HG02642 (cell line): ENCODE results near the gene PLXNB2.
"Not testable (repeated sequence)": the region's sequence is repeated elsewhere in the genome, so short reads cannot be mapped to it uniquely, and the experiment has no call there.

Source experiments
- ATAC-seq: cut with Tn5 transposase; IDR thresholded peaks from one replicate; pipeline ENCODE4 v1.9.1; 2021; ENCODE audit warnings: mild to moderate bottlenecking; ENCODE audit not compliant: unreplicated experiment, poor library complexity

PLXNB2 gene

DNA sequence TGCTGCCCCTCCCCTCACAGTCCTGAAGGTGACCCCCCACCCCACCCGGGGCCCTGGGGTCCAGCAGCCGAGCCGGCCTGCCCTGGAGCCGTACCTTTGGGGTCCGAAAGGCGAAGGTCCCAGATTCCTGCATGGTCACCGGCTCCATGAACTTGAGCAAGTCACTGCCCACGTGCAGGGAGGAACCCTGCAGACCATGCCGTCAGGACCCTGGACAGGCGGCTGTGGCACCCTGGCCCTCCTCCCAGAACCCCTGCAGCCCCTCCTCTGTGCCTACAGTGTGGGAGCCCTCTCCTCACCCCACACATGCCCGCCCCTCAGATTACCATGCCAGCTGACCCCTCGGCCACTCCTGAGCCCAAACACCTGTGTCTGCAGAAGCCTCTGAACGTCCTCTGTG lies 23.0 kb downstream of the PLXNB2 start:
- no peak for ATAC-seq

DNA sequence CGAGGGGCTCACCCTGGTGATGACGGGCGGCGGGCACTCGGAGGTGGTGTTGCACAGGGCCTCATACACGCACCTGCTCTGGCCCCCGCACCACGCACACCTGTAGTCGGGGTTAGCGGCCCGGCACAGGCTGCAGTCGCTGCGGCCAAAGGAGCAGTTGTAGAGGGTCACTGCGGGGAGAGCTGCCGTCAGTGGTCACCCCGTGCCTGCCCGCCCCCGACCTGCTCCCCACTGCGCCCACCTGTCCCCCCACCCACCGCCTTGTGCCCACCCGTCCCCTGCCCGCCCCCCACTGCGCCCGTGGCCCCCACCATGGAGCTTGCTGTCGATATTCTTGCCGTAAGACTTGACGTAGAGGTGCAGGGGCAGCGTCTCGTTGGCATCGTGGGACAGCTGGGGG lies 23.6 kb downstream of the PLXNB2 start:
- ATAC-seq: no peak

DNA sequence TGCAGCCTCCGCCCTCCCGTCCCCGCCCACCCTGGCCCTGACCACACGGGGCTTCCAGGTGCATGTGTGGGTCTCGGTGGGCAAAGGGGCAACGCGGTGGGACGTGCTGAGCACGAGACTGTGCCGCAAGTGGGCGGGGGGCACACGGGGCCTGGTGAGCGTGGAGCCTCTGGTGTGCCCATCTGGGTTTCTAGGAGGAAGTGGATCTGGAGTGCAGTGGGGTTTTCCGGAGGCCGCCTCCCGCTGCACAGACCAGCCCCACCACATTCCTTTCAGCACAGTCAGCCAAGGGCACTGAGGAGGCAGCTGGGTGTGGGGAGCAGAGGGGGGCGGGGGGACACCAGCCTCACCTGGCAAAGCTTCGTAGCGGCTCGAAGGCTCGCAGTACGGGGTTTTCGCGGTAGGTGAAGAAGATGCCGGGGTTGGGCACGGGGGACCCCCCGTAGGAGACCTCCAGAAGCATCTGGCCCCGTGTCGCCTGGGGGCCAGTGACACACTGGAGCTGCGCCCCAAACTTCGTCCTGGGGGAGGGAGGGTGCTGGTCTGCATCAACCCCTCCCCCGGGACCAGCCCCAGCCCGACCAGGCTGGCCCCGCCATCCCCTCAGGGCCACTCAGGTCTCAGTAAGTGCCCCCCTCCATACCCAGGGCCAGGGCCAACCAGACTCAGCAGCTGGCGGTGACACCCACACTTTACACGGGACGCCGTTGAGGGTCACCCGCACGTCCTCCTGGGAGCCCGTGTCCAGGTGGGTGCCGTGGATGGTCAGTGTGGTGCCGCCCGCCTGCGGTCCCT lies 24.9 kb downstream of the PLXNB2 start:
- ATAC-seq: no peak

DNA sequence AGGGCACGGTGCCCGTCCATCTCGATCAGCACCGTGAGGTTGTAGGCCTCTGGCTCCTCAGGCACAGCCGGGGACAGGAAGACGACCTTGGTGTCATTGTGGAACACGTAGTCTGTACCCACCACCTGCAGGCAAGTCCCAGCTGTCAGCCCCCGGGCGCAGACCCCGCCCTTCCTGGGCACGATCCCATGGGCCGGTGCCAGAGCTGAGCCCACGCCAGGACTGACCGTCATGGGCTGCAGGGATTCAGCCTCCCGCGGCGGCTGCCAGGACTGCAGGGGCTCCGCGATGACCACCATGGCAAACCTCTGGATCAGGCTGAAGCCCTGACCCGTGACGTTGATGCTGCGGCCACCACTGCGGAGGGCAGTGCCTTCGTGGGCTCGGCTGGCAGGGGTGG lies 25.5 kb downstream of the PLXNB2 start:
- no peak for ATAC-seq

DNA sequence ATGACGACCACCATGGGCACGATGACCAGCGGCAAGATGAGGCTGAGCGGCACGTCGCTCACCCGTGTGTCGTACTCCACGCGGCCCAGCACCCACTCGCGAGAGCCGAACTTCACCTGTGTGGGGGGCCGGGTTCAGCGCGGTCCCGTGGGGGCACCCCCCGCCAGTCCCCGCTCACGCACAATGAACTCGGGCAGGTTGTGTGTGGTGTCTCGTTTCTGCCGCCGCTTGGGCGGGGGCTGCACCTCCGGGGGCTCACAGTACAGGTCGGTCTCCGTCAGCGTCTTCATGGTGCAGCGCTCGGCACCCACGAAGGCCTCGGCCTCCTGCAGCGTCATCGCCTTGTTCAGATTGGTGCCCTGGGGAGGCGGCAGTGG lies 26.1 kb downstream of the PLXNB2 start:
- ATAC-seq: no peak

DNA sequence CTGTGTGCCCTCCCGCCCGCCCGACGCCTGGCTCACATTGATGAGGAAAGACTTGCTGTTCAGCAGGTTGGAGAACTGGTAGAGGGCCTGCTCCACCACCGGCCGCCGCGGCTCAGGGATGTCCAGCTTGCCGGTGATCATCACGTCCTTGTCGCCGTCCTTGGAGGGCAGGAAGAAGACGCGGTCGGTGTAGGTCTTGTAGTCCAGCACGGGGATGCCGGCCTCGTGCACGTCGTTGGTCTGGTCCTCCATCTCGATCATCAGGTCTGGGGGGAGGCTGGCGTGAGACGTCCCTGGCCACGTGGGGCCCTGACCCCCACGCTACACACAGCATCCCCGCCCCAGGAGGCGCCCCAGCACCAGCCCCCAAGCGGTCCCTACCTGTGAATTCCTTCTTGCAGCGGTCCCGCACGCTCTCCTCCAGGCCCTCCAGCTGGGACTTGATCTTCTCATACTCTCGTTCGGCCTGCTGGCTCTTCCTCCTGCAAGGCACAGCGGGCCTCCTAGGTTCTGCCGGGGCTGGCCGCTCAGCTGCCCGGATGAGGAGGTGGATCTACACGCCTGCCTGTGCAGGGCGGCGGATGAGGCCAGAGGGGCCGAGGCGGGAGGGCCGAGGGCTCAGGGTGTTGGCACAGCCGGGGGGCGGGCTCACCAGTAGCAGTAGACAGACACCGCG lies 26.6 kb downstream of the PLXNB2 start:
- no peak for ATAC-seq

DNA sequence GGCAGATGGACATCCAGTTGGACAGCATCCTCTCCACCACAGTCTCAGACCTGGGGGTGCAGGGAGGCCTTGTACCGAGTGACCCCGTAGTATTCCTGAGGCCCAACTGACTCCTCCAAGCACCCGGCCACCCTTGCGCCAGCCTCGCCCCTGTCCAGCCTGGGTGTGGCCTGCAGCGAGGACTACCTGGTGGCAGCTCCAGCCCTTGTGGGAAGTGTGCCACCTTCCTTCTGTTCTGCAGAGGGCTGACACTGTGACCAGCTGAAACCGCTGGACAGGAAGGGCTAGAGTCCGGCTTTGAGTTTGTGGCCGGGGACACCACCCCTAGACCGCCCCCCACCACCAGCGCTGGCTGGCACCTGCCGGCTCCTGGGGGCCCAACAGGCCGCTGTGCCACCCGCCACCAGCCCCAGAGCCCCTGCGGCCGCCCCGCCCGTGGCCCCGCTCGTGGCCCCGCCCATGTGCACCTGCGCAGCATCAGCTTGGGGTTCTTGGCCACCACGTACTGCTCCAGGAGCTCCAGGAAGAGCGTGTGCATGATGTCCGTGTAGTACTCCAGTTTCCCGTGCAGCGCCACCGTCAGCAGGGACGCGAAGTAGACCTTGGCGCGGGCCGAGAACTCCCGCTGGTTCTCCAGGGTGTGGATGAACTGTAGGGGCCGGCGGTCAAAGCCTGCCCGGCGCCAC lies 27.3 kb downstream of the PLXNB2 start:
- ATAC-seq: no peak

DNA sequence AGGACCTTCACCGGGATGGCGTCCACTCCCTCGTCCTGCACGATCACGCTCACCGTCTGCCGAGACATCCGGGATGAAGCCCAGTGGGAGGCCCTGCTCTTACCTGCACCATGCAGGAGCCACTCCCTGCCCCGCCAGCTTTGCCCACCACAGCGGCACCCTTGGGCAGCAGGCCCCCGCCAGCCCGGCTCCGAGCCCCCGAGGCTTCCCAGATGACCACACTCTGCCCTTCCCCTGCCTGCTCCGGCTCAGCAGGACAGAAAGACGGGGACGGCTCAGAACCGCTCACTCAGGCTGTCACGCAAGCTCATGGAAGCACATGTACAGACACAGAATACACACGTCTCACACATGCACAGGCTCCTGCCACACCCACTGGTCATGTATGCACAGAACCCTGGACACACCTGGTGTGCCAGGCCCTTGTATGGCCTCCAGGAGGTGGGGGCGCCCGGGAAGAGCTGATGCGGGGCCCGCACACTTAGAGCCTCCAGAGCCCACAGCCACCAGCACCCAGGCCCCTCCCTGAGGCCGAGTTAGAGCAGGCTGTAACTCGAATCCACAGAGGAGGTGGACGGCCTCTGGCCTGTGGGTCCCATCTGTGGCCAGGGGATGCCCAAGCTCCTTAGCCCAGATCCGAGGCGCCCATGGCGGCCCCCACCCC lies 28.4 kb downstream of the PLXNB2 start:
- ATAC-seq: no peak

DNA sequence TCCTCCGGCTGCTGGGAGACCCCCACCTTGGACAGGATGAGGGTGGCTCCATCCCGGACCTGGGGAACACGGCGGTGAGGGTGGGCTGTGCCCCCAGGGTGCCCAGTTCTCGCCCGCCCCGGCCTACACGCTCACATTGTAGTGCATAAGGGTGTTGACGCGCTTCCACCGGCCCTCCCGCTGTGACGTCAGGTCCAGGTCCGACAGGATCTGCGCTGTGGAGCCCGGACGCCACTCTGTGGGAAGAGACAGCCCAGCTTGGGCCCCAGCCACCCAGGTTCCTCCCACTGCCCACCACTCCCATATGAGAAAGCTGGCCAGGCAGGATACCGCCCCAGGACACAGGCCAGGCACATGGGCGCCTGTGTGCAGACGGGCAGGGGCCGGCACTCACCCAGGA lies 29.0 kb downstream of the PLXNB2 start:
- no peak for ATAC-seq

DNA sequence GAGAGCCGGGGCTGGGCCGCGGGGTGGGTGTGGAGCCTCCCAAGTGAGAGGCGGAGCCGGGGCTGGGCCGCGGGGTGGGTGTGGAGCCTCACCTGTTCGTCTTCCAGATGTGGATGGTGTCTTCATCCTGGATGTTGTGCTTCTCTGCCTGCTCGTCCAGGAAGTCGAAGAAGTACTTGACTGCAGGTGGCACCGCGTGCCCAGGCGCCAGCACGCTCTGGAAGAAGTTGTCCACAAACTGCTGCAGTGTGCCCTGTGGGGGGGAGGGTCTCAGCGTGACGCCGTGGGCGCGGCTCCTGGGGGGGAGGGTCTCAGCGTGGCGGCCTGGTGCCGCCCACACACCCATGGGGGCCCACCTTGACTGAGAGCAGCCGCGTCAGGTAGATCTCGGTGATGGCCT lies 29.7 kb downstream of the PLXNB2 start:
- no peak for ATAC-seq

DNA sequence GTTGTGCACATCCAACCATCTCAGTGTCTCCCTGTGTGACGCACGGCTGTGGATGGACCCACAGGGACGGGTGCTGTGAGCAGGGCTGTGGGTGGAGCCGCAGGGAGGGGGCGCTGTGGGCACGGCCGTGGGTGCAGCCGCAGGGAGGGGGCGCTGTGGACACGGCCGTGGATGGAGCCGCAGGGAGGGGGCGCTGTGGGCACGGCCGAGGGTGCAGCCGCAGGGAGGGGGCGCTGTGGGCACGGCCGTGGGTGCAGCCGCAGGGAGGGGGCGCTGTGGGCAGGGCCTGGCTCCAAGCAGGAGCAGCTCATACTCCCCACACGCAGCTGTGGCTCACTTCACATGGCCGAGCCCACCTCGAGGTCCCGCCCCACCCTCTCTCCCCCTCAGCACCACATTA lies 31.3 kb downstream of the PLXNB2 start:
- peak; percentile 79 for ATAC-seq

DNA sequence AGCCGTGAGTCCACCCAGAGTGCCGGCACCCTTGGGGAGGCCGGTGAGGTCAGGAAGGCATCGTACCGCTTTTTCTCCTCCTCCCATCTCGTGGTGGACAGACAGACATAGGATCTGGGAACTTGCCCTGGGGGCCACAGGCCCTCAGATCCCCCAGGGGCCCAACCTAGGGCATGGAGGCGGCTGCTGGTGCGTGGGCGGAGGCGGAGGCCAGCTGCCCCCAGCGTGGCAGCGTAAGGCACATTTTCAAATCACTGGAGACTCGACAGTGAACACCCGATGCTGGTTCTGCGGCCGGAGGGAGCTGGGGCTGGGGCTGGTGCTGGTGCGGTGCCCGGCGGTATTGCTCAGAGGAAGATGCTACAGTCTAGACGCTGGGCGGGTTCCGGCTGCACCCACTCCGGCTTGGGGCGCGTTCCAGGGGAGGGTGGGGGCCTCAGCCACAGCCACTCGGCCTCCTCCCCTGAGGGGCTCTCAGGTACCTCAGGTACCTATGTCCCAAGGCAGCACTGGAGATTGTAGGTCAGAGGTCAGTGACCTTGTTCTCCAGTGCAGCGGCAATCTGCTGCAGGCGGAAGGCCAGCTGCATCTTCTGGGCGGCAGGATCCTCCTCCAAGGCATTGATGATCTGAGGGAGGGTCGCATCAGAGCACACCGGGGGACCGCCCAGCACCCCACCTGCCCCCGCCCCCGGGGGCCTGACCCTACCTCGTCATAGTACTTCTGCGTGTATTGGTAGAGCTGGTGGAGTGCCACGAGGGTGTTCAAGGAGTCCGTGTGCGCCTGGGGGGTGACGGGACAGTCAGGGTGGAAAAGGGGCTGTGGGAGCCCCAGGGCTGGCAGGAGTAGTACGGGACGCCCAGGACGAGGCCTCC lies 32.0 kb downstream of the PLXNB2 start:
- no peak for ATAC-seq

DNA sequence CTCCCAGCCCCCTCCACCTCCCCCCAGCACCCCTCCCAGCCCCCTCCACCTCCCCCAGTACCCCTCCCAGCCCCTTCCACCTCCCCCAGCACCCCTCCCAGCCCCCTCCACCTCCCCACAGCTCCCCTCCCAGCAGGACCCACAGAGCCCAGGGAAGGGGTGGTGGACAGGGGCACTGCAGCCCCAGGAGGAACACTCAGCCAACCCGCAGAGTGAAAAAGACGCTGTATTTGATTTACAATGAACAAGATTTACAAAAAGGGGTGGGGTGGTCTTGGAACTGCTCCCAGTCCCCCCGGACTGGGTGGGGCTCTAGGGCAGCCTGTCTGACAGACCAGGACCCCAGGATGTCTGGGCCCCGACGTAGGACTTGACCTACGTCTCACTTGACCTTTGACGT lies 32.7 kb downstream of the PLXNB2 start:
- no peak for ATAC-seq

DNA sequence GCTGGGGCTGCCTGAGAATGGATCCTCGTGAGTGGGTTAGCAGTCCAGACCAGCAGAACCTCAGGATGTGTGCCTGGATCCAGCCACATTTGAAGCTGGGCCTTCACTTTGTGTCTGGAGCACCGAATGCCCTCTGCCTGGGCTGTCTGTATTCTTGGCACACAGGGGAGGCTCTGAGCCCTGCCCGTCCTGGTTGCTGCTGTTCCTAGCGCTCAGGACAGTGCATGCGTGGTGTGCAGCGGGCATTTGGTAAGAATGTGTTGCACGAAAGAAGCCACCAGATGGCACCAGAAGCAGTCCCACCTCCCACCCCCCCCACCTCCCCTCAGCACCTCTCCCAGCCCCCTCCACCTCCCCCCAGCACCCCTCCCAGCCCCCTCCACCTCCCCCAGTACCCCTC lies 33.1 kb downstream of the PLXNB2 start:
- no peak for ATAC-seq

DNA sequence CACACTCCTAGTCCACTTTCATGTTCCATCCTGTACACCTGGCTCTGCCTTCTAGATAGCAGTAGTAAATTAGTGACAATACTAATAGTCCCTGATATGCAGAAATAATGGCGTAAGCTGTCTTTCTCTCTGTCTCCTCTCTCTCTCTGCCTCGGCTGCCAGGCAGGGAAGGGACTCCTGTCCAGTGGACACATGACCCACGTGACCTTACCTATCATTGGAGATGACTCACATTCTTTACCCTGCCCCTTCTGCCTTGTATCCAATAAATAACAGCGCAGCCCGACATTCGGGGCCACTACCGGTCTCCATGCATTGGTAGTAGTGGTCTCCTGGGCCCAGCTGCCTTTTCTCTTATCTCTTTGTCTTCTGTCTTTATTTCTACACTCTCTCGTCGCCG lies 33.7 kb downstream of the PLXNB2 start:
- not testable (repeated sequence) for ATAC-seq

DNA sequence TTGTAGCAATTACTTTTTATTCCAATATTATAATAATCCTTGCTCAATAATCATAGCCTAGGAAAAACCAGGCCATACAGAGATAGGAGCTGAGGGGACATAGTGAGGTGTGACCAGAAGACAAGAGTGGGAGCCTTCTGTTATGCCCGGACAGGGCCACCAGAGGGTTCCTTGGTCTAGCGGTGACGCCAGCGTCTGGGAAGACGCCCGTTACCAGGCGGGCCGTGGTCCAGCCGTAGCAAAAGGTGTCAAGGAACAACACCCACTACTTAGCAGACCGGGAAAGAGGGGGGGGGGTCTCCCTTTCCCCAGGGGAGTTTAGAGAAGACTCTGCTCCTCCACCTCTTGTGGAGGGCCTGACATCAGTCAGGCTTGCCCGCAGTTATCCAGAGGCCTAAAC lies 34.1 kb downstream of the PLXNB2 start:
- ATAC-seq: not testable (repeated sequence)

DNA sequence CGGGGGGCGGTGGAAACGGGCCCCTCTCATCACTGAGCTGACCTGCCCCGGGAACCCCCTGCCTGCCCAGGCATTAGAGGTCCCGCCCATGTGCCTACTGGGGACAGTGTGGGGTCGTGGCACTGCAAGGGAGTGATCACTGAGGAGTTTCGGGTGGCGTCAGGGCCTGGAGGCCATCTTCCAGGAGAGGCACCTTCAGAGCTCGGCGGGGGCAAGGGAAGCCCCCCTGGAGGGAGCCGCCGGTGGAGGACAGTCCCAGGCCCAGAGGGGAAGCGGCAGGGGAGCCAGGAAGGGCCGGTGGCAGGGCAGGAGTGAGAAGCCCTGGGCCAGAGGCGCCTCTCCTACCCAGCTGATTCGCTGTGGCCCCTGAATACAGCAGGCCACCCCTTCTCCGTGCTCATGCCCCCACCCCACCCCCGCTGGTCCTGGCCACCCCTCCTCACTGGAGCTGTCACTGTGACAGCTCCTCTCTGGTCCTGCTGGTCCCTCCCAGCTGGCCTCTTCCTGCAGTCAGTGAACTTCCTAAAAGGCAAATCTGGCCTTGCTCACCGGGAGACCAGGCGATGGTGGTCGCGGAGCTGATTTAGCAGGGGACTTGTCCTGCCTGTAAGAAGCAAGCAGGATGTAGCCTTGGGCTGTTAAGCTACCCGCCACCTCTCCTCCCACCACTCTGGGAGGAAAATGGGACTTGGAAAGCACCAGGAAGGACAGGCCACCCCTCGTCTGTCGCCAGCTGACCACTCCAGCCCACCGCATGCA lies 35.2 kb downstream of the PLXNB2 start:
- ATAC-seq: no peak

DNA sequence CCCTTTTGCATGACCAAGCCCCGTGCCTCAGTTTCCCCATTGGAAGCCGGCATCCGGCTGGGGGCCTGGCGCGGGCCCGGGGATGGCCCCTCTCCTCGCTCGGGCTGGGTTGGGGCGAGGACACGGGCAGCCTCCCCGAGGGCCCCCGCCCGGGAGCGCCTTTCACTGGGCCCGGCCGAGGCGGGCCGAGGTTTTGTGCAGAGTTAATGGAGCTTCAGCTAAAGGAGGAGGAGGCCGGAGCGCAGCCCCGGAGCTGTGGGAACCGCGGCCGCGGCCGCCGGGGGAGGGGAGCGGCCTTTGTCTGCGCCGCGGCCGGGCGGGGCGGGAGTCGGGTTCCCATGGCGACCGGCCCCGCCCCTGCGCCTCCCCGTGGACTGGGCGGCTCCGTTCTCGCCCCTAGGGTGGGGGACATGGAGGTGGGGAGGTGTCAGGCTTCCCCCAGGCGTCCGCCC lies 35.9 kb downstream of the PLXNB2 start:
- ATAC-seq: no peak

DNA sequence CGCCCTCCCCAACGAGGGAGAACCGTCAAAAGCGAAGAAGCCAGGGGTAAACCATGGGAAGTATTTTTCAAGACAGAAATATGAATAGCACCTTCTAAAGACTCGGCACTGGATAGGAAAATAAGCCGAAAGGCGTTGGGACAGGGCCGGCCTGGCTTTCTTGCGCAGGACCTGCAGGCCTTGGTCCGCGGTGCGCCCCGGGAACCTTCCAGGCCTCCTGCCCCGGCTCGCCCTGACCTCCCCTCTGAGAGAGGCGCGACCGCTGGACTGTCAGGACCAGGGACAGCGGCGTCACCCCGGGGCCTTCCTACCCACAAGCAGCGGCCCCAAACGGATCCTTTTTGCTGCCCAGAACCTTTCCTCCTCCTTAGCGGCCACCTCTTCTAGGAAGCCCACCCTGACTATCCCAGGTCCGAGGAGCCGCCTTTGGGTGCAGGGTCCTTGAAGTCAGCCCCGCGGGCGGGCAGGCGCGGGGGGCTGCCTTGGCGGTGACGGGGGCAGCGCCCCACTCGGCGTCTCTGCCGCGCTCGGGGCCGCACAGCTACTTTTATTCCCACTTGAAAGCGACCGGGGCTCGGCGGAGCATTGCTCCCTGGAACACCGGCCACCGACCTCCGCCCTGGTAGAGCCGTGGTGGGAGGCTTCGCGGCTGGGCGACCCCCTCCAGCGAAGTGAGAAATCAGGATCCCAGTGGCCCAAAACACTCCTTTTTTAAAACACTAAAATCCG lies 36.6 kb downstream of the PLXNB2 start:
- peak; percentile 16 for ATAC-seq
